Cardiac muscle cell (in vitro differentiated cells and primary cell): ENCODE results near the gene MPND. TPM values are rescaled to one million over a fixed set of nuclear protein-coding genes. Genes with fewer than 3 reads are reported as not detected.
A peak's percentile ranks its signal among the peaks of the same experiment; 100 is the strongest.

Experiments
- DNase-seq, 2 donors: peaks; one replicate each; pipeline versions ENCODE4 v3.0.0 to v3.0.0-alpha.2; 2010 to 2017; ENCODE audit warnings: low read depth in 1 of 2, low spot score in 1 of 2
- H3K27ac ChIP-seq: fragments of 200-600 bp; sonication (generic); 2 replicates; pipeline ENCODE4 v1.5.1; 2016
- H3K27me3 ChIP-seq: fragments of 200-600 bp; sonication (generic); 2 replicates; pipeline ENCODE4 v1.6.0; 2016; ENCODE audit warnings: control low read depth
- H3K36me3 ChIP-seq: fragments of 200-600 bp; sonication (generic); 2 replicates; pipeline ENCODE4 v1.5.1; 2016; ENCODE audit warnings: control low read depth
- H3K4me1 ChIP-seq: fragments of 200-600 bp; sonication (generic); 2 replicates; pipeline ENCODE4 v1.8.1; 2017; ENCODE audit warnings: low read depth, mild to moderate bottlenecking, mixed run types
- H3K4me3 ChIP-seq: fragments of 200-600 bp; sonication (generic); 2 replicates; pipeline ENCODE4 v1.5.1; 2016; ENCODE audit warnings: mild to moderate bottlenecking
- H3K9me3 ChIP-seq: fragments of 200-600 bp; sonication (generic); 2 replicates; pipeline ENCODE4 v1.5.1; 2017; ENCODE audit warnings: low read depth, mild to moderate bottlenecking, control low read depth
- polyA plus RNA-seq: library from polyadenylated mRNA; unstranded; fragments of >200 nt; fragmentation: Nextera tagmentation; extraction: Ambion mirVana; gene quantifications from 2 replicates; pipeline ENCODE4 v1.2.1, GENCODE V29; 2016
- total RNA-seq: library from RNA; depleted of rRNA; stranded (reverse); fragments of >200 nt; gene quantifications from 2 replicates; pipeline ENCODE4 v1.2.3, GENCODE V29; 2016
- TF ChIP-seq, protein P1 (sequence below): IDR thresholded peaks from 2 replicates; pipeline ENCODE4 v1.5.1; 2012; ENCODE audit warnings: low read depth, mild to moderate bottlenecking, low read length

The MPND gene
- total and polyA plus RNA-seq, 2 experiments from 2014 or later = 19.2 to 19.8 TPM

DNA sequence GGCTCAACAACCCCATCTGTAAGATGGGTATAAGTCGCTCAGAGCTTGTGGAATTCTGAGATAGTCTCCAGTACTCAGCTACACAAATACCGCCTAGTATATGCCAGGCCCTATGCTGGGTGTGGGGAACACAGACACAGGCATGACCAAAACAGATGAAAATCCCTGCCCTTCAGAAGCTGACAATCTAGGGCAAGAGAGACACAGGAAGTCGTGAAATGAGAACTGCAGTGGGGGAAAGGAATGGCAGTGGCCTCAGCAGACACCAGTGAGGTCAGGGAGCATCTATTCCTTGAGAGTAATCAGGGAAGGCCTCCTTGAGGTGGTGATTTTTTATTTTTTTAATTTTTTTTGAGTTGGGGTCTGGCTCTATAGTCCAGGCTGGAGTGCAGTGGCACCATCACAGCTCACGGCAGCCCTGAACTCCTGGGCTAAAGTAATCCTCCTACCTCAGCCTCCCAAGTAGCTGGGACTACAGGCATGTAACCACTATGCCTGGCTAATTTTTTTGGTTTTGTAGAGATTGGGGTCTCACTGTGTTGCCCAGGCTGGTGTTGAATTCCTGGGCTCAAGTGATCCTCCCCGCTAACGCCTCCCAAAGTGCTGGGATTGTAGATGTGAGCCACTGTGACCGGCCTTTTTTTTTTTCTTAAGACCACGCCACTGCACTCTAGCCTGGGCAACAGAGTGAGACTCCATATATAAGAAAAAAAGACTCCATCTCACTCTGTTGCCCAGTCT is 44.4 kb upstream of the MPND start:
- TF ChIP-seq, protein P1, sequence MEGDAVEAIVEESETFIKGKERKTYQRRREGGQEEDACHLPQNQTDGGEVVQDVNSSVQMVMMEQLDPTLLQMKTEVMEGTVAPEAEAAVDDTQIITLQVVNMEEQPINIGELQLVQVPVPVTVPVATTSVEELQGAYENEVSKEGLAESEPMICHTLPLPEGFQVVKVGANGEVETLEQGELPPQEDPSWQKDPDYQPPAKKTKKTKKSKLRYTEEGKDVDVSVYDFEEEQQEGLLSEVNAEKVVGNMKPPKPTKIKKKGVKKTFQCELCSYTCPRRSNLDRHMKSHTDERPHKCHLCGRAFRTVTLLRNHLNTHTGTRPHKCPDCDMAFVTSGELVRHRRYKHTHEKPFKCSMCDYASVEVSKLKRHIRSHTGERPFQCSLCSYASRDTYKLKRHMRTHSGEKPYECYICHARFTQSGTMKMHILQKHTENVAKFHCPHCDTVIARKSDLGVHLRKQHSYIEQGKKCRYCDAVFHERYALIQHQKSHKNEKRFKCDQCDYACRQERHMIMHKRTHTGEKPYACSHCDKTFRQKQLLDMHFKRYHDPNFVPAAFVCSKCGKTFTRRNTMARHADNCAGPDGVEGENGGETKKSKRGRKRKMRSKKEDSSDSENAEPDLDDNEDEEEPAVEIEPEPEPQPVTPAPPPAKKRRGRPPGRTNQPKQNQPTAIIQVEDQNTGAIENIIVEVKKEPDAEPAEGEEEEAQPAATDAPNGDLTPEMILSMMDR = no peak
- DNase-seq = no peak
- no peaks in the 10 kb centered on the region for H3K36me3 ChIP-seq

DNA sequence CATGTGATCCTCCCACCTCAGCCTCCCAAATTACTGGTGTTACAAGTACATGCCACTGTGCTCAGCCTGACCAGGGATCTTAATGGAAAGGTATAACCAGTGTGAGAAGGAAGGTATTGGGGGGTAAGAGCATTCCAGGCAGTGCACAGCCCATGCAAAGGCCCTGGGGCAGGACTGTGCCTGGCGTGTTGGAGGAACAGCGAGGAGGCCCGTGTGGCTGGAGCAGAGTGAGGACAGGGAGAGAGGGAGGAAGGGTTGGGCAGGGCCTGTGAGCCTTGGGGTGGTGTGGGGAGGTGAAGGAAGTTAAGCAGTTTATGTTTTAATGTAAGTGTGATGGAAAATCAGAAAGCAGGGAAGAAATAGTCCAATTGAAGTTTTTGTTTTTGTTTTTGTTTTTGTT is 42.8 kb upstream of the MPND start:
- DNase-seq = no peak
- Histone ChIP-seq H3K27ac (no peak overlapping the region), H3K4me1 (peaks cover 6% of the 10 kb centered on the region), H3K27me3 (no peaks in the 10 kb centered on the region), H3K36me3 (no peaks in the 10 kb centered on the region), H3K4me3 (no peak overlapping the region), H3K9me3 (no peaks in the 10 kb centered on the region)
- TF ChIP-seq, protein P1 = no peak

More for the DNA sequence above, 44.4 kb upstream of the MPND start:
- Histone ChIP-seq H3K4me3 (no peak overlapping the region), H3K4me1 (peaks cover 6% of the 10 kb centered on the region), H3K27me3 (no peaks in the 10 kb centered on the region), H3K9me3 (no peaks in the 10 kb centered on the region), H3K27ac (no peak overlapping the region)

DNA sequence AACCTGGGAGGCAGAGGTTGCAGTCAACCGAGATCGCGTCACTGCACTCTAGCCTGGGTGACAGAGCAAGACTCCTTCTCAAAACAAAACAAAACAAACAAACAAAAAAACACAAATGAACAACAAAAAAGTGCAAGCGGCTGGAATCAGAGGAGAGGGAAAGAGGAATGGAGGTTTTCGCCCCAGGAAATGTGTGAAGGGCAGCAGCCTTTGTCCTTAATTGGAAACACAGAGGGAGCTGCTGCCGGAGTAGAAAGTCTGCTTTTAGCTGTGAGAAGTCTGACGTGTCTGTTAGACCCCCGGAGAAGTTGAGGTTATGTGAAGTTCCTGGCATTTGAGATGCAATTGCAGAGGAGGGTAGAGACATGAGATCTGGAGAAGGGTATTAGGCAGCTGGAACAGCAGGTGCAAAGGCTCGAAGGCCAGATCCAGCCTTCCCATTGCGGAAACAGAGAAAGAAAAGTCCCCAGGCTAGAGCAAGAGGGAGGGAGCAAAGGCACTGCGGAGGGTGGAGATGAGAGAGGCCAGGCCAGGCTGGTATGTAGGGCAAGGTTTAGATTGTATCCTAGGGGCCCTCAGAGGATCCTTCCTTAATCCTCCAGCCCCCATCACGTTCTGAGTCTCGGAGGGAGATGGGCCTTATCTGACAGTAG is 41.6 kb upstream of the MPND start:
- TF ChIP-seq, protein P1 = no peak
- Histone ChIP-seq H3K9me3 (no peaks in the 10 kb centered on the region), H3K27ac (peak overlapping the region; percentile 57), H3K4me1 (peaks cover 6% of the 10 kb centered on the region), H3K36me3 (no peaks in the 10 kb centered on the region), H3K27me3 (no peaks in the 10 kb centered on the region), H3K4me3 (no peak overlapping the region)
- no peak for DNase-seq

DNA sequence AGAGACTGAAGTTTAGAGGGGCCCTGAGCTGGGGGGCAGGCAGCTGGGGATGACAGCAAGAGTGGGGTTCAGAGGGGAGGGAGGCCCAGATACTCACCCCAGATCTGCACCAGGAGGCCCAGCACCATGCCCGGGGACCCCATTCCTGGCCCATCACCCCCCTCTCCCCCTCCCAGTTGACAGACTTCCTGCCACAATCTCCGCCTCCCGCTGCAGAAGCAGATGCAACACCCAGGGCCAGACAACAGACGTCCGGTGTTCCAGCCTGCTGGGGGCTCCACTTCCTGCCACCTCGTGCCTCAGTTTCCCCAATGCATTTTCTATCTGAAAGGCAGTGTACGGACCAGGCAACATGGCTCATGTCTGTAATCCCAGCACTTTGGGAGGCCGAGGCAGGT is 41.1 kb upstream of the MPND start, which contains the start of gene TMIGD2:
Gene TMIGD2, minus strand, starts transcription at position 147 of the 398 bp plus-strand sequence. Its CDS starts 4 bp downstream, at position 143.
- no peaks in the 10 kb centered on the region for H3K9me3 ChIP-seq
- peaks cover 6% of the 10 kb centered on the region for H3K4me1 ChIP-seq
- H3K27me3 ChIP-seq = no peaks in the 10 kb centered on the region
- TF ChIP-seq, protein P1 = no peak
- DNase-seq = no peak
- H3K36me3 ChIP-seq = no peaks in the 10 kb centered on the region
- H3K27ac ChIP-seq = peak within 1 kb of the TSS; percentile 57
- no peak within 1 kb of the TSS for H3K4me3 ChIP-seq

DNA sequence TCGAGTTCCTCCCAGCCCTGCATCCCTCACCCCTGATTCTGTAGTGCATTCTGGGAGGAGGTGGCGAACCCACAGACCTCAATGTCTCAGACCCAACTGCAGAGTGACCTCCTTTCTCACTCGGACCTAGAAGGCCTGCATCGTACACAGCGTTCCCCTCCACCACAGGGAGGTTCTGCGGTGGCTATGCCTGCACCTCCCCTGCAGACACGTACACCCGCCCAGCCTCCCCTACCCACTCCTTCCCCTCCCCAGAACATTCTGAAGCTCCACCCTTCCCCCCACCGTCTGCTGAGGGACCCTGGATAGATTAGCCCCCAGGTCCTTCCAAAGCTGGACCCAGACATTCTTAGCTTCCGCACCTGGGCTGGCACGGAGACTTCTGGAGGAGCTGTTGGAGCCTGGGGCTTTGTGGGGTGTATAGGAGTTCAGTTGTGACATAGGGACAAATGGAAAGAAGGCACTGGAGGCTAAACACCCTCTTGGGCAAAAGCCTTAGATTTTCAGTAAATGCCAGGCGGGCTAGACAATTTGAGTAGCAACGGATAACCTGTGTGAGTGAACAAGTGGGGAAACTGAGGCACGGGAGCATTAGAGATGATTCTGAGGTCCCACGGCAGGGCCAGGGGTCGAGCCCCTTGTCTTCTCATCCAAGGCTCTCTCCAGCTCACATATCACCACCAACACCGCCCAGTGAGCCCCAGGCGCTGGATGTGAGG is 39.4 kb upstream of the MPND start:
- Histone ChIP-seq H3K4me3 (peak overlapping the region; percentile 57), H3K27me3 (no peaks in the 10 kb centered on the region), H3K36me3 (no peaks in the 10 kb centered on the region), H3K4me1 (peaks cover 6% of the 10 kb centered on the region), H3K9me3 (no peaks in the 10 kb centered on the region), H3K27ac (no peak overlapping the region)
- DNase-seq = no peak
- TF ChIP-seq, protein P1 = no peak
